ENCODE data around the gene ATP13A1.

ATP13A1 gene

GRCh38 chr19:19642506-19643157 is 20.8 kb downstream of the ATP13A1 start:
- DNase-seq, result no peak

- no peak for DNase-seq
Observed at GRCh38 chr19:19637523-19638251, 25.8 kb downstream of the ATP13A1 start.

- DNase-seq, result no peak
Observed at GRCh38 chr19:19637186-19637522, 26.3 kb downstream of the ATP13A1 start.

GRCh38 chr19:19636573-19637185 is 26.8 kb downstream of the ATP13A1 start:
- no peak for DNase-seq

GRCh38 chr19:19635313-19635702 is 28.2 kb downstream of the ATP13A1 start:
- DNase-seq, result no peak

- DNase-seq, result no peak
Observed at GRCh38 chr19:19634516-19635312, 28.8 kb downstream of the ATP13A1 start.

GRCh38 chr19:19633711-19634515 is 29.6 kb downstream of the ATP13A1 start:
- DNase-seq, result no peak

- no peak for DNase-seq
Observed at GRCh38 chr19:19632661-19633060, 30.8 kb downstream of the ATP13A1 start.

- no peak for DNase-seq
Observed at GRCh38 chr19:19631346-19631745, 32.1 kb downstream of the ATP13A1 start.

GRCh38 chr19:19630426-19630825 is 33.0 kb downstream of the ATP13A1 start:
- DNase-seq, result no peak

GRCh38 chr19:19630062-19630414 is 33.4 kb downstream of the ATP13A1 start:
- no peak for DNase-seq

- DNase-seq, result no peak
Observed at GRCh38 chr19:19628501-19629134, 34.9 kb downstream of the ATP13A1 start.

- no peak for DNase-seq
Observed at GRCh38 chr19:19627621-19628500, 35.6 kb downstream of the ATP13A1 start, which contains the start of gene LPAR2. LPAR2 (minus strand) TSS chr19:19628220; CDS start chr19:19627275, 945 bp downstream.

GRCh38 chr19:19626516-19627472 is 36.7 kb downstream of the ATP13A1 start:
- no peak for DNase-seq

- no peak for DNase-seq
Observed at GRCh38 chr19:19624032-19624570, 39.4 kb downstream of the ATP13A1 start.

- no peak for DNase-seq
Observed at GRCh38 chr19:19623383-19623782, 40.1 kb downstream of the ATP13A1 start.

GRCh38 chr19:19619849-19620210 is 43.6 kb downstream of the ATP13A1 start:
- no peak for DNase-seq

- no peak for DNase-seq
Observed at GRCh38 chr19:19619181-19619848, 44.2 kb downstream of the ATP13A1 start.
